OCI-LY1 (cell line): Measurements from ENCODE around the gene DOCK7.

Source experiments
- EZH2 ChIP-seq: fragments of 200-600 bp; sonication (generic), shearing (Covaris generic); IDR thresholded peaks from 2 replicates; pipeline ENCODE4 v1.8.0; 2017; ENCODE audit warnings: borderline replicate concordance, mixed run types, mild to moderate bottlenecking, antibody characterized with exemption, low read length, moderate library complexity, mixed read lengths
- TF ChIP-seq, protein P1 (sequence below): fragments of 200-600 bp; sonication (generic), shearing (Covaris generic); IDR thresholded peaks from 2 replicates; pipeline ENCODE4 v1.5.1; 2017; ENCODE audit warnings: mild to moderate bottlenecking, antibody characterized with exemption, low read length, moderate library complexity, mixed read lengths

DNA sequence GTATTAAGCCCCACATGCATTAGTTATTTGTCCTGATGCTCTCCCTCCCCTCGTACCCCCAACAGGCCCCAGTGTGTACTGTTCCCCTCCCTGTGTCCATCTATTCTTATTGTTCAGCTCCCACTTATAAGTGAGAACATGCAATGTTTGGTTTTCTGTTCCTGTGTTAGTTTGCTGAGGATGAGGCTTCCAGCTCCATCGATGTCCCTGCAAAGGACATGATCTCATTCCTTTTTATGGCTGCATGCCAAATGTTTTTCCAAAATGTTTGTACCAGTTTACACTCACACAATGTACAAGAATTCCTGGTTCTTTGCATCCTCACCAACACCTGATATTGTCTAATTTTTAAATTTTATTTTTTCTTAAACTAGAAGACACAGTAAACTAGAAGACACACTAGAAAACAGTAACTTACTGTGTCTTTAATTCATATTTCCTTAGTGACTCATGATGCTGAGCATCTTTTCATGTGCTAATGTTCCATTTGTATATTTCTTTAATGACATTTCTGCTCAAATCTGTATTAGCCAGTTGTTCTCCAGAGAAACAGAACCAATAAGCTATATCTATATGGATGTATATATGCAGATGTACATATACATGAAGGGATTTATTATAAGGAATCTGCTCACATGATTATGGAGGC lies 270.7 kb downstream of the DOCK7 start:
- no peak for TF ChIP-seq EZH2
- TF ChIP-seq, protein P1, sequence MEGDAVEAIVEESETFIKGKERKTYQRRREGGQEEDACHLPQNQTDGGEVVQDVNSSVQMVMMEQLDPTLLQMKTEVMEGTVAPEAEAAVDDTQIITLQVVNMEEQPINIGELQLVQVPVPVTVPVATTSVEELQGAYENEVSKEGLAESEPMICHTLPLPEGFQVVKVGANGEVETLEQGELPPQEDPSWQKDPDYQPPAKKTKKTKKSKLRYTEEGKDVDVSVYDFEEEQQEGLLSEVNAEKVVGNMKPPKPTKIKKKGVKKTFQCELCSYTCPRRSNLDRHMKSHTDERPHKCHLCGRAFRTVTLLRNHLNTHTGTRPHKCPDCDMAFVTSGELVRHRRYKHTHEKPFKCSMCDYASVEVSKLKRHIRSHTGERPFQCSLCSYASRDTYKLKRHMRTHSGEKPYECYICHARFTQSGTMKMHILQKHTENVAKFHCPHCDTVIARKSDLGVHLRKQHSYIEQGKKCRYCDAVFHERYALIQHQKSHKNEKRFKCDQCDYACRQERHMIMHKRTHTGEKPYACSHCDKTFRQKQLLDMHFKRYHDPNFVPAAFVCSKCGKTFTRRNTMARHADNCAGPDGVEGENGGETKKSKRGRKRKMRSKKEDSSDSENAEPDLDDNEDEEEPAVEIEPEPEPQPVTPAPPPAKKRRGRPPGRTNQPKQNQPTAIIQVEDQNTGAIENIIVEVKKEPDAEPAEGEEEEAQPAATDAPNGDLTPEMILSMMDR, result no peak
